ENCODE results near the gene CLEC18B. TPM values are rescaled to one million over a fixed set of nuclear protein-coding genes. Genes with fewer than 3 reads are reported as not detected.

The CLEC18B gene
- total RNA-seq (2022; extraction: Qiagen RNA extraction) = 0.12 to 0.46 TPM (median 0.40 TPM) in 5 replicates

DNA sequence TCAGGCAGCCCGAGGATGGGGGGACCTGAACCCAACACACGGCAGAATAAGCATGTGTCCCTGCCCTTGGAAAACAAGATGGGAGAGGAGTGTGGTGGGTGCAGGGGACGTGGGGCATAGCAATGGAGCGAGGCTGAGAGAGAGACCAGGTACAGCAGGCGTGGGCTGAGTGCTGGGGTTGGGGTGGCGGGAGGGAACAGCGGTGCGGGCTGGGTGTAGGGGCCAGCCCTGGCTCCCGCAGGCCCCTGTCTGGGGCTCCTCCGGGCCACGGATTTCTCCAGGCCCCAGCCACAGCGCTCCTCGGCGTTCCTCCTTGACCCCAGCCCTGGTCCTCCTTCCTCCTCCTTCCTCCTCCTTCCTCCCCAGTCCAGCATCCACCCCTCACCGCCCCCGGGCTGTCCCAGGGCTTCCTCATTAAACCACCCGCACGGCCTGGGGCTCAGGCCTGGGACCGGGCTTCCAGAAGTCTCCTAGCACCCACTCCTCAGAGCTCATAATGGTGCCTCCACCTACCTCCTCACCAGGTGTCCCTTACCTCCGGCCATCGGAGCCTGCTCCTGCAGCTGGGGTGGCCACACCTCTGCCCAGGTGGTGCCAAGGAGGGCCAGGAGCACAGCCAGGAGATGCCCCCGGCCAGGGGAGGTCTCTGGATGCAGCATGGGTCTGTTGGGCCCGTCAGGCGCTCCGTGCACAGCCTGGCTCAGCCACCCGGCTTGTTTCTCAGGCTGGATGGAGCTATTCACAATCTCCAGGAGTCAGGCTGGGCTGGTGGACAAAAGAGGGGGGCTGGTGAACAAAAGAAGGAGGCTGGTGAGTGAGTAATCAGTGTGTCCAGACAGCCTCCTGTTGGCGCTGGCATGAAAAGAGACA is at the start of gene CLEC18B:
CLEC18B (minus strand) TSS at position 867 of the 870 bp plus-strand sequence; CDS start at position 659, 208 bp downstream.

Other genes with a start within 250 kb of the CLEC18B start
- gene PSMD7, start 124.7 kb downstream of the CLEC18B start, total RNA-seq (2022; extraction: Qiagen RNA extraction) = 131 to 172 TPM (median 144 TPM) in 5 replicates
- 0.70 TPM in 1 of 5 replicates, not detected in the others for gene NPIPB15, start 45.2 kb downstream of the CLEC18B start, total RNA-seq (2022; extraction: Qiagen RNA extraction)
- 46.4 to 60.3 TPM (median 57.7 TPM) in 5 replicates for gene GLG1, start 185.6 kb upstream of the CLEC18B start, total RNA-seq (2022; extraction: Qiagen RNA extraction)
- gene RFWD3, start 245.4 kb upstream of the CLEC18B start, total RNA-seq (2022; extraction: Qiagen RNA extraction) = 32.9 to 43.7 TPM (median 39.7 TPM) in 5 replicates

All from A549 treated with dexamethasone at 1 μM for 4 hours (cell line).